Stimulated activated naive CD8-positive, alpha-beta T cell treated with anti-CD3 and anti-CD28 coated beads, Interleukin-15, Interleukin-2, amounts not matched to agents 100 ng/mL and 50 ng/mL, for 24 hours (primary cell): ENCODE measurements around the gene NEU3.
"Not testable (repeated sequence)": the region's sequence is repeated elsewhere in the genome, so short reads cannot be mapped to it uniquely, and the experiment has no call there.

ENCODE experiments used
- H3K27ac Mint-ChIP-seq: one replicate; pipeline ENCODE4 v1.8.0; 2021; ENCODE audit warnings: mild to moderate bottlenecking, mixed read lengths
- H3K27me3 Mint-ChIP-seq: one replicate; pipeline ENCODE4 v1.8.0; 2021; ENCODE audit warnings: mixed read lengths
- H3K36me3 Mint-ChIP-seq: one replicate; pipeline ENCODE4 v1.8.0; 2021; ENCODE audit warnings: low read depth, mixed read lengths
- H3K4me1 Mint-ChIP-seq: one replicate; pipeline ENCODE4 v1.8.0; 2021; ENCODE audit warnings: low read depth, mixed read lengths
- H3K4me3 Mint-ChIP-seq: one replicate; pipeline ENCODE4 v1.8.0; 2021; ENCODE audit warnings: mild to moderate bottlenecking, mixed read lengths
- H3K9me3 Mint-ChIP-seq: one replicate; pipeline ENCODE4 v1.8.0; 2021; ENCODE audit warnings: mixed read lengths

Gene NEU3

DNA sequence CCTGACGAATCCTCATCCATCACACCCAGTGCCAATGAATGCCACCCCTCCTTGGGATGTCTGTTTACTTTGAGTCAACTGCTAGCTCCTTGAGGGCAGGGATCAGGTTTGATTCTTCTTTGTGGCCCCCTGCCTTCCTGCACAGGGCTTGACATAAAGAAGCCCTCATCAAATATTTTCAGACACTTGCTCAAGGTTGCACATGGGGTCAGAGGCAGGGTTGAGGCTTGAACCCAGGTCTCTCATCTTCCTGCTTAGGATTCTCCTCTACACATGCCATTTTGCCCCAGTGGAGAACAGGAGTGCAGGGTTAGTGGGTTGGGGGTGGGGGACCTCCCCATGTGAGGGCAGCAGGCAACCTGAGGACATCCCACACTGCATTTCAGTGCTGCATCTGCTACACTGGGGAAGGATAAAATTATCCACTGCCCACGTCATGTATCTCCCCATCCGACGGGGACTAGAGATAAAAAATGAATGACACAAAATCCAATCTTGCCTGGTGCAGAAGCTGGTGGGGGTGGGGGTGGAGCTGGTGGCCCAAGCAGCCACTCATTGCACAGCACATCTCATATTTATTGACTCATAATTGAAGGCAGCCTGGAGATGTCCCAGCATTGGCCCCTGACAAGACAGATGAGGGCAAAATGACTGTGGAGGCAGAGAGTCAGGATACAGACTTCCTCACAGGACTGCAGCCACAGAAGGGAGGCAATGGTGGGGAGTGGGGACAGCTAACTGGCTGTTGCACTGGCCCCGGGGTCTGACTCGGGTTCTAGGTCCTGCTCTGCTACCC lies 41.3 kb downstream of the NEU3 start:
- H3K36me3 Mint-ChIP-seq: no peaks in the 10 kb centered on the region
- no peaks in the 10 kb centered on the region for H3K9me3 Mint-ChIP-seq
- no peak overlapping the region for H3K4me3 Mint-ChIP-seq
- no peak overlapping the region for H3K27ac Mint-ChIP-seq
- no peaks in the 10 kb centered on the region for H3K27me3 Mint-ChIP-seq
- no peaks in the 10 kb centered on the region for H3K4me1 Mint-ChIP-seq

DNA sequence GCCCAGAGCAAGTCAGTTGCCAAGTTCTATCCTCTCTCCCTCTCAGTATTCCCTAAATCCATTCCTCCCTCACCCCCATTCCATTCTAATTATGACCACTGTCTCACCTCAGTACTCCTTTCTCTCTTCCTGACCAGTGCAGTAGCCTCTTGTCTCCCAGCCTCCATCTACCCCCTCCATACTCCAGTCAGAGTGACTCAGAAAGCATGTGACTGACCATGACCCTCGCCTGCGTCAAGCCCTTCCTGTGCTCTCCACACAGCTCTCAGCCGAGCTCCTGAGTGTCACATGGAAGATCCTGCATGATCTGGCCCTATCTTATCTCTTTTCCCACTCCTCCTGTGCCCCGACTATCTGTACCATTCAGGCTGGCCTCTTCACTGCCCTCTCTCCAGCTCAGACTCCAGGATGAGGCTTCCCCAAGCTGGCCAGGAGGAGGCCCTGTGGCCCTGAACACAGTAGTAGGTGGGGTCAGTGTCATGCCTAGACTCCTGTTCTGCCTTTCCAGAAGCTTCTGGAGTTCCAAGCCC lies 42.6 kb downstream of the NEU3 start:
- Mint-ChIP-seq H3K4me3 (no peak overlapping the region), H3K27me3 (no peaks in the 10 kb centered on the region), H3K4me1 (peaks cover 3% of the 10 kb centered on the region), H3K9me3 (no peaks in the 10 kb centered on the region), H3K36me3 (no peaks in the 10 kb centered on the region), H3K27ac (no peak overlapping the region)

DNA sequence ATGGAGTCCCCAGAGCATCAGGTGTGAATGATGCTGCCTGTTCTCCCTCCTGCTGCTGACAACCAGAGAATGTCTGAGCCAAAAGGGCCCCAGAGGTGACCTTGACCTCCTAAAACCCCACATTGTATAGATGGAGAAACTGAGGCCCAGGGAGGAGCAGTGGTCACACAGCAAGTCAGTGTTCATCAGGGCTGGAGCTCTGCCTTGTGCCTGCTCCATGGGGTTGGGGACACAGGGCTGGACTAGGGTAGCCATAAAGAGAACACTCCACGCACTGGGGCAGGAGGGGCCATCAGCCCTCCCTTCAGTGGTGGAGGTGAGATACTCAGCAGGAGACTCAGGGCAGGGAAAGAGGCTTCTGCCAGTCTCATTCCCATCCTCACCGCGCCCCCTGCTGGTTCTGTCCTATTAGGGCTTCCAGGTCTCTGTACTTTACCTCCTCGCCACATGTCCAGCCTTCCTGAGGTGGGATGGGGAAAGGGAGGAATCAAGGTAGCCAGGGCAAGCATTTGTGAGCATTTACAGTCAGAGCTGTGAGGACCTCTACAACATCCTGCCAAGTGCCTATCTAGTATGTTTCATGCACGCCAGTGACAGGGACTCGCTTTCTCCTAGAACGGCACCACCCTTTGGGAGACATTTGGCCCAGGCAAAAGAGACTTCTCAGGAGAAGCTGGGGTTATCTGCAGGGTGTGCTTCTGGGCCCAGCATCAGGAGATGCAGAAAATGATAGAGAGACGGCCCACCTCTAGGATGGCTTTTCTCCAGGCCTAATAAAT lies 43.2 kb downstream of the NEU3 start:
- H3K4me1 Mint-ChIP-seq: peaks cover 3% of the 10 kb centered on the region

GRCh38 chr11:75032550-75032935 lies 43.8 kb downstream of the NEU3 start:
- H3K4me3 Mint-ChIP-seq: no peak overlapping the region
- H3K27me3 Mint-ChIP-seq: no peaks in the 10 kb centered on the region

More for the DNA sequence above, 43.2 kb downstream of the NEU3 start:
- no peaks in the 10 kb centered on the region for H3K36me3 Mint-ChIP-seq
- H3K4me3 Mint-ChIP-seq: no peak overlapping the region
- no peaks in the 10 kb centered on the region for H3K9me3 Mint-ChIP-seq
- no peaks in the 10 kb centered on the region for H3K27me3 Mint-ChIP-seq
- H3K27ac Mint-ChIP-seq: no peak overlapping the region

GRCh38 chr11:75033916-75034315 lies 45.2 kb downstream of the NEU3 start:
- no peaks in the 10 kb centered on the region for H3K27me3 Mint-ChIP-seq
- H3K36me3 Mint-ChIP-seq: no peaks in the 10 kb centered on the region
- H3K4me3 Mint-ChIP-seq: no peak overlapping the region
- H3K27ac Mint-ChIP-seq: no peak overlapping the region
- H3K9me3 Mint-ChIP-seq: no peaks in the 10 kb centered on the region
- peaks cover 3% of the 10 kb centered on the region for H3K4me1 Mint-ChIP-seq

More at GRCh38 chr11:75032550-75032935, 43.8 kb downstream of the NEU3 start:
- Mint-ChIP-seq H3K9me3 (no peaks in the 10 kb centered on the region), H3K4me1 (peaks cover 3% of the 10 kb centered on the region), H3K27ac (no peak overlapping the region), H3K36me3 (no peaks in the 10 kb centered on the region)

DNA sequence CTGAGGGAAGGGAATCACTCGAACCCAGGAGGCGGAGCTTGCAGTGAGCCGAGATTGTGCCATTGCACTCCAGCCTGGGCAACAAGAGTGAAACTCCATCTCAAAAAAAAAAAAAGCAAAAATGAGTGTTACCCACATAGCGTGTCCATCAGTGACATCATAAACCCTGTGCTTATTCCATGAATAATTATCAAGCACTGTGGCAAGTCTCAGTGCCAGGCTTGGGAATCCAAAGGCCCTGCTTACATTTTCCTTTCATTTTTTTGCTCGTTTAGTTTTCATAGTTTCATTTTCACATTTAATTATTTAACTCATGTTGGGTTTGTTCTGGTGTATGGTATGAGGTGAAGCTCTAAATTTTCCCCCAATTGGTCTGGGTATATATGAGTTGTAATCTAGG lies 46.5 kb downstream of the NEU3 start:
- H3K4me3 Mint-ChIP-seq: no peak overlapping the region
- no peaks in the 10 kb centered on the region for H3K9me3 Mint-ChIP-seq
- H3K27ac Mint-ChIP-seq: no peak overlapping the region
- H3K36me3 Mint-ChIP-seq: no peaks in the 10 kb centered on the region
- H3K4me1 Mint-ChIP-seq: peaks cover 3% of the 10 kb centered on the region
- no peaks in the 10 kb centered on the region for H3K27me3 Mint-ChIP-seq

- no peaks in the 10 kb centered on the region for H3K36me3 Mint-ChIP-seq
- no peak overlapping the region for H3K4me3 Mint-ChIP-seq
- peaks cover 5% of the 10 kb centered on the region for H3K27me3 Mint-ChIP-seq
- H3K27ac Mint-ChIP-seq: no peak overlapping the region
- H3K4me1 Mint-ChIP-seq: peaks cover 3% of the 10 kb centered on the region
- peaks cover 4% of the 10 kb centered on the region for H3K9me3 Mint-ChIP-seq
Measured at GRCh38 chr11:75035911-75036565, 47.3 kb downstream of the NEU3 start.

- Mint-ChIP-seq H3K4me1 (peaks cover 8% of the 10 kb centered on the region), H3K9me3 (peaks cover 4% of the 10 kb centered on the region), H3K4me3 (no peak overlapping the region), H3K27me3 (peaks cover 6% of the 10 kb centered on the region), H3K36me3 (no peaks in the 10 kb centered on the region), H3K27ac (no peak overlapping the region)
Measured at GRCh38 chr11:75040167-75040770, 51.5 kb downstream of the NEU3 start.

- Mint-ChIP-seq H3K27me3 (peaks cover 6% of the 10 kb centered on the region), H3K4me1 (peaks cover 6% of the 10 kb centered on the region), H3K36me3 (no peaks in the 10 kb centered on the region), H3K9me3 (peaks cover 4% of the 10 kb centered on the region), H3K4me3 (no peak overlapping the region), H3K27ac (no peak overlapping the region)
Measured at GRCh38 chr11:75041263-75041662, 52.5 kb downstream of the NEU3 start.

GRCh38 chr11:75041821-75042220 lies 53.1 kb downstream of the NEU3 start:
- not testable (repeated sequence) for H3K4me1 Mint-ChIP-seq, H3K36me3 Mint-ChIP-seq, H3K9me3 Mint-ChIP-seq, H3K4me3 Mint-ChIP-seq, H3K27me3 Mint-ChIP-seq, H3K27ac Mint-ChIP-seq

DNA sequence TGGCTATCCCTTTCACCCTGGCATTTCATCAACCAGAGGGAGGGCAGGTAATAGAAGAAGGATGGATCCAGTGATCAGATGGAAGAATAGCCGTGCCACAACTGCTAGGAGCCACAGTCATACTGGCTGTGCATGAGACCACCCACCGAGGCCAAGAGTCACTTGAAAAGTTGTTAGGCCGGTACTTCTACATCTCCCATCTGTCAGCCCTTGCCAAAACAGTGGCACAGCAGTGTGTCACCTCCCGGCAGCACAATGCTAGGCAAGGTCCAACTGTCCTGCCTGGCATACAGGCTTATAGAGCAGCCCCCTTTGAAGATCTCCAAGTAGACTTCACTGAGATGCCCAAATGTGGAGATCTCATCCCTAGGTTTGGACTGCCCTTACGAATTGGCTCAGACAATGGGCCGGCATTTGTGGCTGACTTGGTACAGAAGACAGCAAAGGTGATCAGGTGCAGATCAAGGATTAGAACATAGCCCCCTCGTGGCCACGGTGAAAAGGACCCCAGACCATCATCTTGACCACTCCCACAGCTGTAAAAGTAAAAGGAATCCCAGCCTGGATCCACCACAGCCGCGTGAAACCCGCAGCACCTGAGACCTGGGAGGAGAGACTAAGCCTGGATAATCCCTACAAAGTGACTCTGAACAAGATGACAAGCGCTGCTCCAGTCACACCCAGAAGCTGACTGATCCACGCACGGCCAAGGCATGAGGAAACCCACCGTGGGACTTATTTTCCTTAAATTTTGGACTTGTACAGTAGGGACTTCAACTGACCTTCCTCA lies 55.8 kb downstream of the NEU3 start:
- H3K27ac Mint-ChIP-seq, H3K9me3 Mint-ChIP-seq, H3K4me1 Mint-ChIP-seq, H3K36me3 Mint-ChIP-seq, H3K27me3 Mint-ChIP-seq, H3K4me3 Mint-ChIP-seq: not testable (repeated sequence)

- not testable (repeated sequence) for H3K4me3 Mint-ChIP-seq, H3K27me3 Mint-ChIP-seq, H3K27ac Mint-ChIP-seq, H3K9me3 Mint-ChIP-seq, H3K36me3 Mint-ChIP-seq
- H3K4me1 Mint-ChIP-seq: peaks cover 12% of the 10 kb centered on the region
Measured at GRCh38 chr11:75046668-75047067, 57.9 kb downstream of the NEU3 start.

- Mint-ChIP-seq H3K27ac (no peak overlapping the region), H3K4me1 (peaks cover 12% of the 10 kb centered on the region), H3K9me3 (peaks cover under 1% of the 10 kb centered on the region), H3K36me3 (no peaks in the 10 kb centered on the region), H3K27me3 (no peaks in the 10 kb centered on the region), H3K4me3 (no peak overlapping the region)
Measured at GRCh38 chr11:75047191-75047590, 58.5 kb downstream of the NEU3 start.
